HCT116 (cell line): ENCODE data around the gene TRPC1. TPM values are rescaled to one million over a fixed set of nuclear protein-coding genes. Genes with fewer than 3 reads are reported as not detected.

ENCODE experiments used
- ATAC-seq: fragments of 200-7000 bp; cut with Tn5 transposase; 2 replicates; pipeline ENCODE4 v1.9.1; 2020; ENCODE audit warnings: mild to moderate bottlenecking, moderate library complexity
- BruUV-seq: library from RNA; stranded (reverse); fragments of 400-500 nt; replicated peaks from 2 replicates; lab custom pipeline; 2021; lab: Mats Ljungman, UMichigan
- CTCF ChIA-PET: fragments of 300-600 bp; sonication (Branson Sonifier 250); formaldehyde crosslinking; loops from one replicate; lab custom pipeline; 2021; ENCODE audit warnings: antibody characterized with exemption; lab: Charles Lee
- POLR2A ChIA-PET: fragments of 300-600, 350-600 bp; sonication (Branson Sonifier 250); formaldehyde crosslinking; loops from one replicate; lab custom pipeline; 2021; ENCODE audit warnings: antibody characterized with exemption; lab: Charles Lee
- RAD21 ChIA-PET, 2 experiments: fragments of 300-600 bp; sonication (Branson Sonifier 250); formaldehyde crosslinking; loops; one replicate each; lab custom pipeline; 2023; ENCODE audit warnings: low total read pairs in 2 of 2; ENCODE audit not compliant: uncharacterized antibody in 2 of 2, unreplicated experiment in 2 of 2, low non-redundant PET in 1 of 2; lab: Charles Lee
- DNase-seq: peaks from one replicate; pipeline ENCODE4 v3.0.0-alpha.2; 2010; ENCODE audit warnings: low read depth, low spot score
- H2AFZ ChIP-seq: fragments of 200-600 bp; shearing (Covaris generic), sonication (generic); 2 replicates; pipeline ENCODE4 v1.6.1; 2017; ENCODE audit warnings: low read depth, mixed run types, mixed read lengths, antibody characterized with exemption, low read length; ENCODE audit not compliant: poor library complexity, severe bottlenecking
- H3K27ac ChIP-seq: 2 replicates; pipeline ENCODE4 v1.5.1; 2012; ENCODE audit warnings: low read depth, low read length
- H3K27me3 ChIP-seq: fragments of 200-600 bp; sonication (generic); 2 replicates; pipeline ENCODE4 v1.6.1; 2016; ENCODE audit warnings: mixed run types, low read length, mixed read lengths; ENCODE audit not compliant: insufficient read depth
- H3K36me3 ChIP-seq, 2 experiments: fragments of 200-500 bp in 1 of 2; fragments of 200-600 bp in 1 of 2; sonication (Bioruptor generic) in 1 of 2; sonication (generic) in 1 of 2; 2 replicates each; pipeline versions ENCODE4 v1.5.1 to v1.6.1; 2014 to 2016; ENCODE audit warnings: low read length in 2 of 2, inconsistent platforms in 1 of 2, mixed read lengths in 1 of 2, mixed run types in 1 of 2; ENCODE audit not compliant: insufficient read depth in 2 of 2, control insufficient read depth in 1 of 2
- H3K4me1 ChIP-seq, 2 experiments: fragments of 200-600 bp in 1 of 2; sonication (generic) in 1 of 2; 2 replicates each; pipeline versions ENCODE4 v1.5.1 to v1.6.1; 2012 to 2017; ENCODE audit warnings: low read length in 2 of 2, inconsistent platforms in 1 of 2, mild to moderate bottlenecking in 1 of 2, mixed read lengths in 1 of 2, mixed run types in 1 of 2, moderate library complexity in 1 of 2; ENCODE audit not compliant: insufficient read depth in 2 of 2, control insufficient read depth in 1 of 2
- H3K4me2 ChIP-seq: fragments of 200-600 bp; sonication (generic); 2 replicates; pipeline ENCODE4 v1.6.1; 2017; ENCODE audit warnings: mixed run types, low read length, mixed read lengths
- H3K4me3 ChIP-seq, 2 experiments: fragments of 200-600 bp in 1 of 2; sonication (generic) in 1 of 2; replicated peaks in 1 of 2; 2 replicates each; pipeline ENCODE4 v1.5.1; 2011 to 2016; ENCODE audit warnings: low read length in 2 of 2, control low read depth in 1 of 2, low read depth in 1 of 2, mild to moderate bottlenecking in 1 of 2, mixed read lengths in 1 of 2, mixed run types in 1 of 2
- H3K79me2 ChIP-seq: fragments of 200-600 bp; sonication (generic); 2 replicates; pipeline ENCODE4 v1.6.1; 2017; ENCODE audit warnings: mild to moderate bottlenecking, mixed run types, low read length, moderate library complexity, mixed read lengths; ENCODE audit not compliant: insufficient read depth
- H3K9ac ChIP-seq: fragments of 200-600 bp; sonication (generic); 2 replicates; pipeline ENCODE4 v1.6.1; 2016; ENCODE audit warnings: low read length, mixed read lengths
- H3K9me2 ChIP-seq: fragments of 200-600 bp; sonication (generic), shearing (Covaris generic); 2 replicates; pipeline ENCODE4 v1.6.1; 2017; ENCODE audit warnings: mixed run types, mild to moderate bottlenecking, moderate library complexity; ENCODE audit not compliant: insufficient read depth
- H3K9me3 ChIP-seq, 2 experiments: fragments of 200-500 bp in 1 of 2; fragments of 200-600 bp in 1 of 2; sonication (Bioruptor generic) in 1 of 2; sonication (generic) in 1 of 2; 2 replicates each; pipeline ENCODE4 v1.6.1; 2014 to 2017; ENCODE audit warnings: low read length in 2 of 2, mixed read lengths in 2 of 2, inconsistent platforms in 1 of 2, low read depth in 1 of 2, mild to moderate bottlenecking in 1 of 2, mixed run types in 1 of 2, moderate library complexity in 1 of 2; ENCODE audit not compliant: control insufficient read depth in 1 of 2, insufficient read depth in 1 of 2
- H4K20me1 ChIP-seq: fragments of 200-600 bp; sonication (generic), shearing (Covaris generic); 2 replicates; pipeline ENCODE4 v1.6.1; 2017; ENCODE audit warnings: mixed run types, mild to moderate bottlenecking, moderate library complexity; ENCODE audit not compliant: insufficient read depth
- CEBPB ChIP-seq: IDR thresholded peaks from 2 replicates; pipeline ENCODE4 v1.6.1; 2012; ENCODE audit warnings: low read depth
- EGR1 ChIP-seq: IDR thresholded peaks from 2 replicates; pipeline ENCODE4 v1.6.1; 2012; ENCODE audit warnings: low read depth
- EZH2 ChIP-seq: fragments of 200-600 bp; sonication (generic); IDR thresholded peaks from 2 replicates; pipeline ENCODE4 v1.6.1; 2017; ENCODE audit warnings: antibody characterized with exemption, mixed run types
- FOSL1 ChIP-seq: IDR thresholded peaks from 2 replicates; pipeline ENCODE4 v1.6.1; 2012; ENCODE audit warnings: low read depth
- JUND ChIP-seq: IDR thresholded peaks from 2 replicates; pipeline ENCODE4 v1.6.1; 2012
- POLR2A ChIP-seq: IDR thresholded peaks from 2 replicates; pipeline ENCODE4 v1.7.0; 2011; ENCODE audit warnings: borderline replicate concordance; ENCODE audit not compliant: insufficient read depth, insufficient read length; ENCODE audit errors: extremely low read depth
- RAD21 ChIP-seq: IDR thresholded peaks from 2 replicates; pipeline ENCODE4 v1.6.1; 2012; ENCODE audit warnings: low read depth, mild to moderate bottlenecking
- REST ChIP-seq: IDR thresholded peaks from 2 replicates; pipeline ENCODE4 v1.6.1; 2012; ENCODE audit warnings: low read depth
- SIN3A ChIP-seq: IDR thresholded peaks from 2 replicates; pipeline ENCODE4 v1.6.1; 2012; ENCODE audit warnings: low read depth
- SP1 ChIP-seq: IDR thresholded peaks from 2 replicates; pipeline ENCODE4 v1.6.1; 2012; ENCODE audit warnings: low read depth
- SRF ChIP-seq: IDR thresholded peaks from 2 replicates; pipeline ENCODE4 v1.6.1; 2012; ENCODE audit warnings: low read depth
- TCF7L2 ChIP-seq: IDR thresholded peaks from 2 replicates; pipeline ENCODE4 v1.7.0; 2011; ENCODE audit warnings: borderline replicate concordance, inconsistent platforms; ENCODE audit not compliant: insufficient read depth, insufficient read length; ENCODE audit errors: extremely low read depth
- YY1 ChIP-seq: IDR thresholded peaks from 2 replicates; pipeline ENCODE4 v1.6.1; 2011; ENCODE audit warnings: low read length, low read depth, moderate library complexity, mild to moderate bottlenecking; ENCODE audit not compliant: insufficient replicate concordance; ENCODE audit errors: extremely low read depth
- ZBTB33 ChIP-seq: IDR thresholded peaks from 2 replicates; pipeline ENCODE4 v1.6.1; 2011; ENCODE audit warnings: mild to moderate bottlenecking, low read length, moderate library complexity; ENCODE audit not compliant: insufficient replicate concordance; ENCODE audit errors: extremely low read depth
- ZFX ChIP-seq: fragments of 450-650 bp; IDR thresholded peaks from 2 replicates; pipeline ENCODE4 v1.6.1; 2017
- ZNF274 ChIP-seq: fragments of 200-500 bp; sonication (Bioruptor generic); IDR thresholded peaks from 2 replicates; pipeline ENCODE4 v1.6.1; 2014; ENCODE audit warnings: mild to moderate bottlenecking, low read depth, low read length, inconsistent platforms
- intact Hi-C: fragments of 100-400 bp; cut with micrococcal nuclease; formaldehyde crosslinking; loops from 2 replicates; pipeline ENCODE4 v1.10.0; 2022
- total RNA-seq: library from RNA; stranded (reverse); gene quantifications from one replicate; pipeline ENCODE4 v1.2.1, GENCODE V29; 2021; ENCODE audit not compliant: unreplicated experiment
- TF ChIP-seq, protein P1 (sequence below): IDR thresholded peaks from 2 replicates; pipeline ENCODE4 v1.6.1; 2012

Gene TRPC1
- total RNA-seq, 1 experiment from 2014 or later = 6.1 TPM

DNA sequence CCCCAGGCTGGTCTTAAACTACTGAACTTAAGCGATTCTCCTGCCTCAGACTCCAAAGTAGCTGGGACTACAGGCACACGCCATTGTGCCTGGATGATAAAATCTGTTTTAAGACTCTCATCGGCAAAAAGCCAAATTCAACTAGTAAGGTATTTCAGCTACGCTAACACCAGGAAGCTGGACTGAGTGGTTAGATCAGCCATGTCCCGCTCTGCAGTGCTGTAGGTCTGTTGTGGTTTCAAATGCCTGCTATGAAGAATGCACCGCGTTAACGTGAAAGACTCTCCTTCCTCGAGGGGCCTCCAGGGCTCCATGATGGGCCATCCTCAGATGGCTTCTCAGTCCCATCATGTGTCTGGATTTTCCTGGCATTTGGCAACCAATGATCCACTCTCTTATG, 94.8 kb downstream of the TRPC1 start:
- Histone ChIP-seq H3K79me2 (no peaks in the 10 kb centered on the region), H3K4me1 (no peaks in the 10 kb centered on the region), H3K27ac (no peak overlapping the region), H4K20me1 (no peaks in the 10 kb centered on the region), H2AFZ (no peak overlapping the region), H3K9me3 (no peaks in the 10 kb centered on the region), H3K9me2 (no peaks in the 10 kb centered on the region), H3K36me3 (no peaks in the 10 kb centered on the region), H3K4me2 (no peak overlapping the region), H3K27me3 (no peaks in the 10 kb centered on the region), H3K9ac (no peak overlapping the region), H3K4me3 (no peak overlapping the region)
- ATAC-seq (no peak), DNase-seq (no peak)
- ChIA-PET POLR2A (no interaction called here), CTCF (interaction anchor here (2.5 kb wide), 1 partner anchor 10 kb away, joined by 11 read pairs; no protein-coding TSS in a partner anchor), RAD21 (no interaction called here)
- intact Hi-C loops = no loop called here
- BruUV-seq = no TSS peak
- TF ChIP-seq ZNF274 = no peak
- no peak for TF ChIP-seq FOSL1
- TF ChIP-seq JUND = no peak
- no peak for TF ChIP-seq TCF7L2
- TF ChIP-seq SP1 = no peak
- no peak for TF ChIP-seq EZH2
- no peak for TF ChIP-seq EGR1
- TF ChIP-seq ZBTB33 = no peak

DNA sequence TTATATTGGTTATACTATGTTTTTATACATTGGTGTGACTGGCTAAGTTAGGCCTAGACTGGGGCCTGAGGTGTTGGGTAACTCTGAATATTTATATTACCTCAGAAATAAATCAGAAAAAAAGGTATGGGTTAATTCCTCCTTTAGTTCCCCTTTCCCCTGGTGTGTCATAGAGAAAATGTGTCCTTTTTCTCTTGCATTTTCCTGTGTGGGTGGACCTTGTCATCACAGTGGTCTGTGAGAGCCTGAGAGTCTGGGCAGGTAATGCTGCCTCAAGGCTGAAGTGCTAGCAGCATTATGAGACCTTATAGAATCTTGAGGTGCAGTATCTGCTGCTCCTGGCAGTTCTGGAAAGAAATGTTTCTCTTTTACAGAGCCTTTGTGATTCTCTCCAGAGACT, 95.3 kb downstream of the TRPC1 start:
- BruUV-seq = no TSS peak
- H3K4me2 ChIP-seq = no peak overlapping the region
- H3K27ac ChIP-seq = no peak overlapping the region
- H4K20me1 ChIP-seq = no peaks in the 10 kb centered on the region
- ATAC-seq = no peak
- no peaks in the 10 kb centered on the region for H3K36me3 ChIP-seq
- no peak overlapping the region for H2AFZ ChIP-seq
- POLR2A ChIA-PET = no interaction called here
- RAD21 ChIA-PET = no interaction called here
- no peak overlapping the region for H3K4me3 ChIP-seq
- H3K9me3 ChIP-seq = no peaks in the 10 kb centered on the region
- CTCF ChIA-PET = interaction anchor here (1.8 kb wide), 1 partner anchor 10 kb away, joined by 9 read pairs; no protein-coding TSS in a partner anchor
- H3K27me3 ChIP-seq = no peaks in the 10 kb centered on the region
- intact Hi-C loops = no loop called here
- no peaks in the 10 kb centered on the region for H3K79me2 ChIP-seq
- DNase-seq = no peak
- no peaks in the 10 kb centered on the region for H3K4me1 ChIP-seq
- H3K9ac ChIP-seq = no peak overlapping the region
- H3K9me2 ChIP-seq = no peaks in the 10 kb centered on the region
- no peak for TF ChIP-seq ZNF274
- TF ChIP-seq REST = no peak
- no peak for TF ChIP-seq ZFX
- TF ChIP-seq SRF = no peak
- TF ChIP-seq FOSL1 = no peak
- TF ChIP-seq JUND = no peak
- TF ChIP-seq SIN3A = no peak
- no peak for TF ChIP-seq RAD21
- no peak for TF ChIP-seq CEBPB
- TF ChIP-seq YY1 = no peak
- TF ChIP-seq POLR2A = no peak
- TF ChIP-seq, protein P1, sequence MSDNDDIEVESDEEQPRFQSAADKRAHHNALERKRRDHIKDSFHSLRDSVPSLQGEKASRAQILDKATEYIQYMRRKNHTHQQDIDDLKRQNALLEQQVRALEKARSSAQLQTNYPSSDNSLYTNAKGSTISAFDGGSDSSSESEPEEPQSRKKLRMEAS = no peak
